ENCODE data around the gene FYB1.

DNA sequence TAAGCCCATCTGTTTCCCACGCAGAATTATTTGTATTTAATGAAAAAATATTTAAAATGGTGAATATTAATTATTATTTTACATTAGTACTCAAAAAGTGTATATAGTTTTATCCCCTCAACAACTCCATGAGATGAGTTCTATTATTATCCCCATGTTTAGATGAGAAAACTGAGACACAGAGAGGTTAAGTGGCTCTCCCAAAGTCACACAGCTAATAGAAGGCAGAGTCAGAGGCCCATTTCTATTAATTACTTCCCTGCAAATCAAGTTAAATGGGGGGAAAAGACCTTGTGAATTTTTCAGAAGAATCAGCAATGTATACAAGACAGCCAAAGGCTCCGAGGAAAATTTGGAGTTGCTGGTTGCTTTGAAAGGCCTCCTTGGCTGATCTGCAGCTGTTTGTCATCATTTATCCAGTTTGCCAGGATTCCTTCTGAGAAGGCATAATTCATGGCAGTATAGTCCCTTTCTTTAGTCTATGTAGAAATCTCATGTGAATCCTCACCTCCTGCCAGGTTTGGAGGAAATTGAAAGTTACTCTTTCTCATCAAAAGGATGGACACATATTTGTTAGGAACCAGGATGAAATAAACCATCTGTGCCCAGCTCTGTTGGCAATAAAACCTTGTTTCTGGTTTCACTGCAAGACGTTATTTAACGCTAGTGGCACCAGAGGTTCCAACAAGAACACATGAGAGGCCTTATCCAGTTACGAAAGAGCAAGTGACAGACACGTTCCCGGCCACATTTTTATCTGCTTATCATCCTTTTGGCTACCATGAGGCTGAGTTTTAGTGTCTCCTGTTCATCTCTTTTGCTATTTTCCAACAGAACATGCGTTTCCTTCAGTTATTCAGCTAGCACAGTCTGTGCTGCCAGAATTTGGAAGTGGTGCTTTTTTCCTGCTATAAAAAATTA is 621 bp downstream of the FYB1 start:
- TF ChIP-seq, protein P1, sequence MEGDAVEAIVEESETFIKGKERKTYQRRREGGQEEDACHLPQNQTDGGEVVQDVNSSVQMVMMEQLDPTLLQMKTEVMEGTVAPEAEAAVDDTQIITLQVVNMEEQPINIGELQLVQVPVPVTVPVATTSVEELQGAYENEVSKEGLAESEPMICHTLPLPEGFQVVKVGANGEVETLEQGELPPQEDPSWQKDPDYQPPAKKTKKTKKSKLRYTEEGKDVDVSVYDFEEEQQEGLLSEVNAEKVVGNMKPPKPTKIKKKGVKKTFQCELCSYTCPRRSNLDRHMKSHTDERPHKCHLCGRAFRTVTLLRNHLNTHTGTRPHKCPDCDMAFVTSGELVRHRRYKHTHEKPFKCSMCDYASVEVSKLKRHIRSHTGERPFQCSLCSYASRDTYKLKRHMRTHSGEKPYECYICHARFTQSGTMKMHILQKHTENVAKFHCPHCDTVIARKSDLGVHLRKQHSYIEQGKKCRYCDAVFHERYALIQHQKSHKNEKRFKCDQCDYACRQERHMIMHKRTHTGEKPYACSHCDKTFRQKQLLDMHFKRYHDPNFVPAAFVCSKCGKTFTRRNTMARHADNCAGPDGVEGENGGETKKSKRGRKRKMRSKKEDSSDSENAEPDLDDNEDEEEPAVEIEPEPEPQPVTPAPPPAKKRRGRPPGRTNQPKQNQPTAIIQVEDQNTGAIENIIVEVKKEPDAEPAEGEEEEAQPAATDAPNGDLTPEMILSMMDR (IDR thresholded peaks at IDR 0.05), result no peak
- no peak for TF ChIP-seq EP300 (IDR thresholded peaks at IDR 0.05)
- no peak for TF ChIP-seq POLR2A (IDR thresholded peaks at IDR 0.05)
